ENCODE data around the gene YIPF3. TPM values are rescaled to one million over a fixed set of nuclear protein-coding genes. Genes with fewer than 3 reads are reported as not detected.

YIPF3 gene
- total RNA-seq, 1 donor from 2014 or later = 153 TPM

GRCh38 chr6:43506667-43507471 lies 9.9 kb downstream of the YIPF3 start:
- H3K36me3 ChIP-seq (ENCODE audit: control insufficient read depth, insufficient read depth, low read length) = peaks cover 4% of the 10 kb centered on the region
- peaks cover 9% of the 10 kb centered on the region for H3K27me3 ChIP-seq (ENCODE audit: control insufficient read depth, insufficient read depth, low read length)
- TF ChIP-seq CTCF (IDR thresholded peaks at IDR 0.05; ENCODE audit: insufficient read depth, low read length, poor library complexity, severe bottlenecking) = peak; percentile 92
- no peak for DNase-seq (ENCODE audit: low read depth)
- H3K4me3 ChIP-seq (ENCODE audit: low read depth, low read length) = no peak overlapping the region

GRCh38 chr6:43506171-43506570 lies 10.6 kb downstream of the YIPF3 start:
- Histone ChIP-seq H3K36me3 (ENCODE audit: control insufficient read depth, insufficient read depth, low read length) (peaks cover 5% of the 10 kb centered on the region), H3K4me3 (ENCODE audit: low read depth, low read length) (no peak overlapping the region), H3K27me3 (ENCODE audit: control insufficient read depth, insufficient read depth, low read length) (peaks cover 9% of the 10 kb centered on the region)
- DNase-seq (ENCODE audit: low read depth) = no peak
- TF ChIP-seq CTCF (IDR thresholded peaks at IDR 0.05; ENCODE audit: insufficient read depth, low read length, poor library complexity, severe bottlenecking) = no peak

- no peak for DNase-seq (ENCODE audit: low read depth)
- Histone ChIP-seq H3K27me3 (ENCODE audit: control insufficient read depth, insufficient read depth, low read length) (peaks cover 9% of the 10 kb centered on the region), H3K36me3 (ENCODE audit: control insufficient read depth, insufficient read depth, low read length) (peaks cover 4% of the 10 kb centered on the region), H3K4me3 (ENCODE audit: low read depth, low read length) (no peak overlapping the region)
- no peak for TF ChIP-seq CTCF (IDR thresholded peaks at IDR 0.05; ENCODE audit: insufficient read depth, low read length, poor library complexity, severe bottlenecking)
Measured at GRCh38 chr6:43505718-43506117, 11.0 kb downstream of the YIPF3 start.

- no peak for DNase-seq (ENCODE audit: low read depth)
- H3K27me3 ChIP-seq (ENCODE audit: control insufficient read depth, insufficient read depth, low read length) = peaks cover 9% of the 10 kb centered on the region
- H3K4me3 ChIP-seq (ENCODE audit: low read depth, low read length) = no peak overlapping the region
- peaks cover 3% of the 10 kb centered on the region for H3K36me3 ChIP-seq (ENCODE audit: control insufficient read depth, insufficient read depth, low read length)
- no peak for TF ChIP-seq CTCF (IDR thresholded peaks at IDR 0.05; ENCODE audit: insufficient read depth, low read length, poor library complexity, severe bottlenecking)
Measured at GRCh38 chr6:43504756-43505593, 11.8 kb downstream of the YIPF3 start.

- Histone ChIP-seq H3K4me3 (ENCODE audit: low read depth, low read length) (no peak overlapping the region), H3K36me3 (ENCODE audit: control insufficient read depth, insufficient read depth, low read length) (peaks cover 3% of the 10 kb centered on the region), H3K27me3 (ENCODE audit: control insufficient read depth, insufficient read depth, low read length) (no peaks in the 10 kb centered on the region)
- TF ChIP-seq CTCF (IDR thresholded peaks at IDR 0.05; ENCODE audit: insufficient read depth, low read length, poor library complexity, severe bottlenecking) = no peak
- no peak for DNase-seq (ENCODE audit: low read depth)
Measured at GRCh38 chr6:43503443-43503842, 13.3 kb downstream of the YIPF3 start.

Measured in kidney epithelial cell (primary cell).